ENCODE results near the gene ASTL.

DNA sequence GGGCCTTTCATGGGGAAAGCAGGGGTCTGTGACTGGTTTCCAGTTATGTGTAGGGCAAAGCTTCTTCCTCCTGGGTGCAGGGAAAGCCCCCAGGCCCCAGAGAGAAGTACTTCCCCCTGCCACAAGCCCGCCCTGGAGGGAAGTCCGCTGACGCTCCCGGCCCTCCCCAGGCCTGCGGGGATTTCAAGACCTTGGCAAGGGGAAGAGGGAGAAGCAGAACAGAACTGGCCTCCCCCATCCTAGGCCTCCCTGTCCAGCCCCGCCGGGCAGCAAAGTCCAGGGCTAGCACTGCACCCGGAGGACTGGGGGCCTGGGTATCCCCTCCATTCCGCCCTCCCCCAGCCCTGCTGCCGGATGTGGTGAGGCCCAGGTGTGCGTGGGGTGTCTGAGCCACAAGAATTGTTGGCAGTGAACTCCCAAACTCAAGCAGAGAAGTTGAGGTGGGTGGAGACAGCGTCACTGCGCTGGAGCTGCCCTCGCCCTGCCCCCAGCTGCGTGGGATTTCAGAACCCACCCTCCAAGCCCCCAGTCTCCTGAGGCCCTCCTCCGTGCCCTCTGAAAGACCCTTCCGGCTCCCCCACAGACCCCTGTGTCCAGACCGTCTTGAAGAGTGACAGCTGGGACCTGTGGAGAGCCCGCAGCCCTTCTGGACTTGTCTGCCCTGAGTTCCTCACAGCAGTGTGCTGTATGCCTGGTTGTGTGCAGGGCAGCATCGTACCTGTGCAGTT is 8.0 kb upstream of the ASTL start:
- TF ChIP-seq POLR2A (IDR thresholded peaks at IDR 0.05; ENCODE audit: insufficient read depth in 1 of 2, low read depth in 2 of 2, low read length in 2 of 2) (no peak), SOX5 (CRISPR knock-in tag; IDR thresholded peaks at IDR 0.05; ENCODE audit: borderline replicate concordance) (no peak), SMC3 (IDR thresholded peaks at IDR 0.05; ENCODE audit: low read length) (no peak)
- TF ChIP-seq, protein P1, sequence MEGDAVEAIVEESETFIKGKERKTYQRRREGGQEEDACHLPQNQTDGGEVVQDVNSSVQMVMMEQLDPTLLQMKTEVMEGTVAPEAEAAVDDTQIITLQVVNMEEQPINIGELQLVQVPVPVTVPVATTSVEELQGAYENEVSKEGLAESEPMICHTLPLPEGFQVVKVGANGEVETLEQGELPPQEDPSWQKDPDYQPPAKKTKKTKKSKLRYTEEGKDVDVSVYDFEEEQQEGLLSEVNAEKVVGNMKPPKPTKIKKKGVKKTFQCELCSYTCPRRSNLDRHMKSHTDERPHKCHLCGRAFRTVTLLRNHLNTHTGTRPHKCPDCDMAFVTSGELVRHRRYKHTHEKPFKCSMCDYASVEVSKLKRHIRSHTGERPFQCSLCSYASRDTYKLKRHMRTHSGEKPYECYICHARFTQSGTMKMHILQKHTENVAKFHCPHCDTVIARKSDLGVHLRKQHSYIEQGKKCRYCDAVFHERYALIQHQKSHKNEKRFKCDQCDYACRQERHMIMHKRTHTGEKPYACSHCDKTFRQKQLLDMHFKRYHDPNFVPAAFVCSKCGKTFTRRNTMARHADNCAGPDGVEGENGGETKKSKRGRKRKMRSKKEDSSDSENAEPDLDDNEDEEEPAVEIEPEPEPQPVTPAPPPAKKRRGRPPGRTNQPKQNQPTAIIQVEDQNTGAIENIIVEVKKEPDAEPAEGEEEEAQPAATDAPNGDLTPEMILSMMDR (CRISPR knock-in tag; IDR thresholded peaks at IDR 0.05): no peak
